ENCODE measurements around the gene PPP6C. TPM values are rescaled to one million over a fixed set of nuclear protein-coding genes. Genes with fewer than 3 reads are reported as not detected.

Gene PPP6C
- total and polyA plus RNA-seq, 2 of the 13 experiments (the other 11 are each of a cell fraction or from before 2014, with no cell fraction given), result 18.5 to 20.9 TPM

- TF ChIP-seq, protein P1, sequence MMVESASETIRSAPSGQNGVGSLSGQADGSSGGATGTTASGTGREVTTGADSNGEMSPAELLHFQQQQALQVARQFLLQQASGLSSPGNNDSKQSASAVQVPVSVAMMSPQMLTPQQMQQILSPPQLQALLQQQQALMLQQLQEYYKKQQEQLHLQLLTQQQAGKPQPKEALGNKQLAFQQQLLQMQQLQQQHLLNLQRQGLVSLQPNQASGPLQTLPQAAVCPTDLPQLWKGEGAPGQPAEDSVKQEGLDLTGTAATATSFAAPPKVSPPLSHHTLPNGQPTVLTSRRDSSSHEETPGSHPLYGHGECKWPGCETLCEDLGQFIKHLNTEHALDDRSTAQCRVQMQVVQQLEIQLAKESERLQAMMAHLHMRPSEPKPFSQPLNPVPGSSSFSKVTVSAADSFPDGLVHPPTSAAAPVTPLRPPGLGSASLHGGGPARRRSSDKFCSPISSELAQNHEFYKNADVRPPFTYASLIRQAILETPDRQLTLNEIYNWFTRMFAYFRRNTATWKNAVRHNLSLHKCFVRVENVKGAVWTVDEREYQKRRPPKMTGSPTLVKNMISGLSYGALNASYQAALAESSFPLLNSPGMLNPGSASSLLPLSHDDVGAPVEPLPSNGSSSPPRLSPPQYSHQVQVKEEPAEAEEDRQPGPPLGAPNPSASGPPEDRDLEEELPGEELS (CRISPR knock-in tag; IDR thresholded peaks at IDR 0.05), result 0 out of 2 replicates have a peak, but pooled peaks have one; percentile 5
- TF ChIP-seq ZNF558 (CRISPR knock-in tag; IDR thresholded peaks at IDR 0.05; ENCODE audit: borderline replicate concordance) (peak; percentile 62; the same call in 1 of the 2 replicates), ZNF556 (CRISPR knock-in tag; IDR thresholded peaks at IDR 0.05; ENCODE audit: borderline replicate concordance) (peak; percentile 70; the same call in 1 of the 2 replicates), ZNF230 (CRISPR knock-in tag; IDR thresholded peaks at IDR 0.05) (peak; percentile 14; the same call in 1 of the 2 replicates), ZBTB40 (IDR thresholded peaks at IDR 0.05) (peak; percentile 11; the same call in 1 of the 2 replicates), ZBTB40 (CRISPR knock-in tag; IDR thresholded peaks at IDR 0.05) (peak; percentile 60; the same call in 1 of the 2 replicates), REL (CRISPR knock-in tag; conservative IDR thresholded peaks at IDR 0.05) (no peak), SALL2 (CRISPR knock-in tag; IDR thresholded peaks at IDR 0.05) (peak; percentile 35; the same call in 1 of the 2 replicates), DDIT3 (CRISPR knock-in tag; IDR thresholded peaks at IDR 0.05) (no peak), PAX8 (CRISPR knock-in tag; IDR thresholded peaks at IDR 0.05; ENCODE audit: borderline replicate concordance) (no peak), MXI1 (IDR thresholded peaks at IDR 0.05; ENCODE audit: borderline replicate concordance, low read depth, low read length) (peak; percentile 86; the same call in 1 of the 3 replicates), SSRP1 (CRISPR knock-in tag; IDR thresholded peaks at IDR 0.05) (no peak), CCDC6 (CRISPR knock-in tag; IDR thresholded peaks at IDR 0.05) (peak; percentile 85; the same call in 1 of the 2 replicates), ZNF775 (CRISPR knock-in tag; IDR thresholded peaks at IDR 0.05; ENCODE audit: borderline replicate concordance) (no peak)
- TF ChIP-seq, protein P2, sequence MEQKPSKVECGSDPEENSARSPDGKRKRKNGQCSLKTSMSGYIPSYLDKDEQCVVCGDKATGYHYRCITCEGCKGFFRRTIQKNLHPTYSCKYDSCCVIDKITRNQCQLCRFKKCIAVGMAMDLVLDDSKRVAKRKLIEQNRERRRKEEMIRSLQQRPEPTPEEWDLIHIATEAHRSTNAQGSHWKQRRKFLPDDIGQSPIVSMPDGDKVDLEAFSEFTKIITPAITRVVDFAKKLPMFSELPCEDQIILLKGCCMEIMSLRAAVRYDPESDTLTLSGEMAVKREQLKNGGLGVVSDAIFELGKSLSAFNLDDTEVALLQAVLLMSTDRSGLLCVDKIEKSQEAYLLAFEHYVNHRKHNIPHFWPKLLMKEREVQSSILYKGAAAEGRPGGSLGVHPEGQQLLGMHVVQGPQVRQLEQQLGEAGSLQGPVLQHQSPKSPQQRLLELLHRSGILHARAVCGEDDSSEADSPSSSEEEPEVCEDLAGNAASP (CRISPR knock-in tag; IDR thresholded peaks at IDR 0.05; ENCODE audit: borderline replicate concordance), result peak; percentile 25; the same call in 1 of the 2 replicates
Observed at GRCh38 chr9:125189361-125190289, at the start of gene PPP6C (continued).
